ENCODE data around the gene RFT1.
"Not testable (repeated sequence)": the region's sequence is repeated elsewhere in the genome, so short reads cannot be mapped to it uniquely, and the experiment has no call there.

Gene RFT1

GRCh38 chr3:53162672-53163443, 32.6 kb upstream of the RFT1 start:
- no peak for DNase-seq (ENCODE audit: low read depth)

GRCh38 chr3:53161820-53162671, 31.8 kb upstream of the RFT1 start:
- DNase-seq (ENCODE audit: low read depth), result no peak

GRCh38 chr3:53161450-53161819, 31.2 kb upstream of the RFT1 start:
- DNase-seq (ENCODE audit: low read depth), result no peak

DNA sequence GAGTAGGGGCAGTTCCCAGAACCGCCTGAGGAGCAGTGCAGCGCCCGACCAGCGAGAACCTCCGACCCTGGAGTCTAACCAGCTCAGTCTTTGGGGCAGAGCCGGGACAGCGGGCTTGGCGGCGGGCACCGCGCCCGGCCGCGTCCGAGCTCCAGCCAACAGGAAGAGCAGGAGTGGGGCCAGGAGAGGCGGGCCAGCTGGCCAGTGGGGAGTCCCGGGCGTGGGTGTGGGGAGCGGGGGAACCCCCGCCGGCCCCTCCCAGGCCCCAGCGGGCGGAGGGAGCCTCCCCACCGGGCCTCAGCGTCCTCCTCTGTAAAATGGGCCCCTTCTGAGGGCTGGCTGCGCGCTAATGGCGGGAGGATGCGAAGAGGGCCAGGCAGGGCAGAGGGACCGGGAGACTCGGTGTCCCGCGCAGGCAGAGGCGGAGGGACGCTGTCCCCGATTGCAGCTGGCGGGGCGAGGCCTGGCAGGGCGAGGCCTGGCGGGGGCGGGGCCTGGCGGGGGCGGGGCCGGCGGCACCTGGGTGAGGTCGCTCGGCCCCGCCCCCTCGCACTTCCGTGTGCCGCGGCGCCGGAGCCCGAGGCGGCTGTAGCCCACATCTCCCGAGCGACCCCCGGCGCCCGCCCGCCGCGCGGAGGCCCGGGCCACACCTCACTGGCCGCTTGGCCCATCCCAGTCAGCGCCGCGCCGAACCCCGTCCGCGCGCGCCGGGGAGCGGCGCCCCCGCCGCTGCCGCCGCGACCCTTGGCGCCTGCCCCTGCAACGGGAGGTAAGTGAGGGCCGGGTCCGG, 30.6 kb upstream of the RFT1 start, which contains the start of gene PRKCD:
TSS of gene PRKCD (plus strand) at position 550 of the 790 bp plus-strand sequence. CDS start 17,214 bp downstream, outside the sequence.
- DNase-seq (ENCODE audit: low read depth), result peak; percentile 81

DNA sequence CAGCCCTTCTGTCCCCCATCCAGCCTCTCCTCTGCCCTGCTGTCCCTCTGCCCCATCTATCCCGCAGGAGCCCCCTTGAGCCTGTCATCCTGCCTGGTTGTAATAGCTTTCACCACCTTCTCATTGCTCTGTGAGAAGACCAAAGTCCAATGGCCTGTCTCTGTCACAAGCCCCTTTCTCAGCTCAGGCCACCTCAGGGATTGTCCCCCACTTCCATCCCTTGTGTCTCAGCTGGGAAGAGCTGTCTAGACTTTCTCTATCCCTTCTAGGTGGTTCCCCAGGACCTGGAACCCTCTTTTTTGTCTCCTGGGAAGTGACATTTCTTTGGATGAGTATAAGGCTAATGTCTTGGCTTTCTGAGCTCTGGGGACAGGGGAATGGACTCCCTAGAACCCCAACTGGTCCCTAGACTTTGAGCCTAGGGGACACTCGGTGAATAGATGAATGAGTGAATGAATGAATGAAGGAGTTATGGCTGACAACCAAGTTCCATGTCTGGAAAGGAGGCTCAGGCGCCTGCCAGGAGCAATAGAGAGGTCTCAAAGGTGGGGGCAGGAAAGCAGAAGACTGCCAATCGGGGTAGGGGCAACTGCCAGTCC, 29.9 kb upstream of the RFT1 start:
- no peak for DNase-seq (ENCODE audit: low read depth)

DNA sequence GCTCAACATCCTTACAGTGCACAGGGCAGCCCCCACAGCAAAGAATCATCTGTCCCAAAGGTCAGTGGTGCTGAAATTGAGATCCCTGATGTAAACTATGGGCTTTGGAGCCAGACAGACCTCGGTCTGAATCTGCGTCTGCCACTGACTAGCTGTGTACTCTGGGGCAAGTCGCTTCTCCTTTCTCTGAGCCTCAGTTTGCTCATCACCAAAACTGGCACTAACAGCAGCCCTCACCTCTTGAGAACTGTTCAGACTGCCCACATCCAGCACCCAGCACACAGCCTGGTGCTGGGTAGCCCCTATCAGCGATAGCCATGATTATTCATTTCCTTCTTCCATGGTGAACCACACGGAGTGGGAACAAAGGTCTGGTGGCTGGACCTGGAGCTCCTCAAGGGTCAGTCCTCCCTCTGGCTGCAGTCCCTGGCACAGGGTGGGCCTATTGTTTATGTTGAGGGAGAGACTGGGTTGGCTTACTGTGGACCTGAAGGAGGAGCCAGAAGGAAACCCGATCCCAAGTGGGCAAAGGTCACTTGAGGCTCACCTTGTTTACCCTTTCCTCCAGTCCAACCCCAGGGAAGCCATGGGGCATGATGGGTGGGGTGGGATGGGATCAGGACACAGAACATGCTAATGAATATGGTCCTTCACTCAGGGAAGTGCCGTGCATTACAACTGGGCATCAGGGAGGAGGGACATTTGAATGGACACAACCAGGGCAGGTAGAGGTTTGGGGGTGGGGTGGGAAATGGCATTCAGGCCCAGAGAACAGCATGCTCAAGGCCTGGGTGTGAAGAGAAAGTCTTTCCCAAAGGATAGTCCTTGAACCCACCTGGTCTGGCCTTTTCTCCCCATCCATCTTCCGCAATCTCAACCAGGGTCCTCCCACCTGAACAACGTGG, 29.2 kb upstream of the RFT1 start:
- DNase-seq (ENCODE audit: low read depth), result no peak

DNA sequence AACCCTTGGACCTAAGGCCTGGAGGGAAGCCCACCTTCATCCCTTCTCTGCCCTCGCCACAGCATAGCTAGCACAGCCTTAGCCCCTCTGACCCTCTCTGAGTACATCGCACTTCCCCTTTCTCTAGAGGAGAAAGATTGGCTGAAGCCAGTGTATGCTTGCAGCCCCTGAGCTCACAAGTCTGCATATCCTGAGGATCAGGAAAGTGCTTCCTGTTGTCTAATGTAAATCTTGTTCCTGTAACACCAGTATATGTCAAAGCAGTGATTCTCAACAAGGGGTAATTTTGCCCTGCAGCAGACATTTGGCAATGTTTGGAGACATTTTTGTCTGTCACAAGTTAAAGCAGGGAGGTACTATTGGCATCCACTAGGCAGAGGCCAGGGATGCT, 28.5 kb upstream of the RFT1 start:
- DNase-seq (ENCODE audit: low read depth), result no peak

DNA sequence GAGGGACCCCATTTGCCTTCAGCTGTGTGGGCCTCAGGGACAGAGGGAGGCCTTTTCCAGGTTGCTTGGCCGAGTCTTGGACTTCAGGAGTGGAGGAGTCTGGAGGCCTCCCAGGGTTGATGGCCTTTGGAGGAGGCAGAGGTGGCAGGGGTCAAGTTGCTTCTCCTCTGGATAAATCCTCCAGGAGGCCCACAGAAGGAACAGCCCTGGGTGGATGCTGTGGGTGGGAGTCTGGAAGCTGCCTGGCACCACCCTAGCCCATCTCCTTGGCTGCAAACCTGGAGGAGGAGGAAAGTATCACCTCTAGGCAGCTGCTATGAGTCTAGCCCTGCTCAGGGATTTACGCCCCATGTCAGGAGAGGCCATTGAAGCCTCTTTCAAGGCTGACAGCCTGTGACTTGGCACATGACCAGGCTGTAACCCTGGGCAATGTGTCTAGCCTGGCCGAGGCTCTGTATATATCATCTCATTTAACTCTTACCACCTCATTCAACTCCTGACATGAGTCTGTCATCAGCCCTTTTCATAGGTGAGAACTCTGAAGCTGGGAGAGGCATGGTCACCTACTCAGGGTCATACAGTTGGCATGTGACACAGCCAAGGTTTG, 27.8 kb upstream of the RFT1 start:
- no peak for DNase-seq (ENCODE audit: low read depth)

GRCh38 chr3:53156368-53156834, 26.2 kb upstream of the RFT1 start:
- no peak for DNase-seq (ENCODE audit: low read depth)

DNA sequence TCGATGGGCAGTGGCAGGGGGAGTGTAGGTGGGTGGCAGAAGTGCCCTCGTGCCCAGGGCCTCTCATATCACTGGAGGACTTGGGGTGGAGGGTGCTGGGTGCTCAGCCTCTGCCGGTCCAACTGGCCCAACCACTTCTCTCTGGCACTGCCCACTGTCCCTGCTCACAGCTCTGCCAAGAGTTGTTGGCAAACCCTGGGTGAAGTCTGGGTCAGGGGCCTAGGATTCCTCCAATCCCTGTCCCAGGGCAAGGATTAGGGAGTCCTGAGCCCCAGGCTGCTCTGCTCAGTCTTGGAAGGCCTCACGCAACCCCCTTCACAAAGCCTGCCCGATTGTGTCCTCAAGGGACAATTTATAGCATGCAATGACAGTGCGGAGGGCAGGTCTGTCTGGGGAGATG, 25.5 kb upstream of the RFT1 start:
- DNase-seq (ENCODE audit: low read depth), result no peak

GRCh38 chr3:53154881-53155285, 24.6 kb upstream of the RFT1 start:
- DNase-seq (ENCODE audit: low read depth), result no peak

- no peak for DNase-seq (ENCODE audit: low read depth)
Observed at GRCh38 chr3:53153980-53154379, 23.7 kb upstream of the RFT1 start.

DNA sequence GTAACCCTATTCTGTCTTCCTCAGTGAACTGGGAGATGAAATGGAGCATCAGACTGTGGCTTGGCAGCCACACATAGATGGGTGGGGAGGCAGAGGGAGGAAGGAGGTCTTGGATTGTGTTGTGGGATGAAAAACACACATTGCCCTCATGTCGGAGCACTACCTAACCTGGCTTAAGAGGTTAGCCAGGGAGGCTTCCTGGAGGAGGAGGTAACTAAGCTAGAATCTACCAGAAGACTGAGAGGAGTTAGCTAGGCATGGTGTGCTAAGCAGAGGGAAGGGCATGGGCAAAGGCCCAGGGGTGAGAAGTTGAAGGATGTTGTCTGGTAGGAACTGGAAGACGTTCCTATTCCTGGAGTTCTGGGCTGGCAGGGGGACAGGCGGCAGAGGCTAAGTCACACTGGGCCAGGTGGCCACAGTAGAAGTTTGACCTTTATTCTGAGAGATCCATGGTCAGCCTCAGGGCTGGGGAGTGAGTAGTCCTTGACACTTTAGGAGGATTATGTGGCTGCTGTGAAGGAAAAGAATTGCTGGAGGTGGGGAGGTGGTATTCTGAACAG, 23.1 kb upstream of the RFT1 start:
- DNase-seq (ENCODE audit: low read depth), result no peak

- no peak for DNase-seq (ENCODE audit: low read depth)
Observed at GRCh38 chr3:53151870-53152660, 21.8 kb upstream of the RFT1 start.

DNA sequence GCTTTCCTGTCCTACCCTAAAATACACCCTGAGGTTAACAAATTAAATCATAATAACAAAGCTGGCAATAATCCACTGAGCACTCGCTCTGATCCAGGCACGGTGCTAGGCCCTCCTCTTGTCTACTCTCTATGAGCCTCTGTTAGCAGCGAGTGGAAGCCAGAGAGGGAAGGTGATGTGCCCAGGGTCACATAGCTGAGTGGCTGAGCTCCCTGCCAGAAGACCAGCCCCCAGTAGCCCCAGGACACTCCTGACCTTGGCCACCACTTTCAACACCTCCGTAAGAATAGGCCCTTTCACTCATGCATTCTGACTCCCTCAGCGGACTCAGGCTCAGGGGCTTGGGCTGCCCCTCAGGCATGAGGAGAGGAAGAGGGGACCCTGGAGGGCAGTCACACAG, 21.2 kb upstream of the RFT1 start:
- DNase-seq (ENCODE audit: low read depth), result no peak

DNA sequence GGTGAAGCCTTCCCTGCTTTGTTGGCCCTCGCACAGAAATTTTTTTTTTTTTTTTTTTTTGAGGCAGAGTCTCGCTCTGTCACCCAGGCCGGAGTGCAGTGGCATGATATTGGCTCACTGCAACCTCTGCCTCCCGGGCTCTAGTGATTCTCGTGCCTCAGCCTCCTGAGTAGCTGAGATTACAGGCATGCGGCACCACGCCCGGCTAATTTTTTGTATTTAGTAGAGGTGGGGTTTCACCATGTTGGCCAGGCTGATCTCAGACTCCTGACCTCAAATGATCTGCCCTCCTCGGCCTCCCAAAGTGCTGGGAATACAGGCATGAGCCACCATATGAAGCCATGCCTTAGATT, 20.8 kb upstream of the RFT1 start:
- DNase-seq (ENCODE audit: low read depth), result not testable (repeated sequence)

- peak; percentile 47 for DNase-seq (ENCODE audit: low read depth)
Observed at GRCh38 chr3:53150247-53151085, 20.2 kb upstream of the RFT1 start.

DNA sequence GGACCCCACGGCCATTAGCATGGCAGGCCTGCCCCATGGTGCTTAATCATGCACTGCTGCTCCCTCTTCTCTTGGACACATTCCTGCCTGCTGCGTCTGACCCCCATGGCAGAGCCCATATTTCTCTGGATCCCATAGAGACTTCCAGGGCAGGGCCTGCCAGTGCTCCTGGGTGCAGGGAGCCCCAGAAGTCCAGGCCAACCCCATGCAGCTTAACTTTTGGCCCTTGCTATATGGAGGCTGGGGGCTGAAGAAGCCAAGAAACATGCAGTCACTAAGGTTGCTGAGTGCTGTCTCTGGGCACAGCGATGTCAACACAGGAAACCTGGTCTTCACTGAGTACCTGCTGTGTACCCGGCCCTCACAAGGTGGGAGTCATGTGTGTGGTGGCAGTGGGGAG, 19.5 kb upstream of the RFT1 start:
- DNase-seq (ENCODE audit: low read depth), result no peak

Measured in GM04504 (cell line).